Smooth muscle cell (in vitro differentiated cells): ENCODE results near the gene TANGO6. TPM values are rescaled to one million over a fixed set of nuclear protein-coding genes. Genes with fewer than 3 reads are reported as not detected.

Experiments used
- DNase-seq: peaks from one replicate; lab custom pipeline; 2025; ENCODE audit not compliant: unreplicated experiment; lab: John Stamatoyannopoulos, UW
- H2AFZ ChIP-seq: fragments of 200-600 bp; sonication (generic); 2 replicates; pipeline ENCODE4 v1.6.0; 2016; ENCODE audit warnings: antibody characterized with exemption, low read depth, mild to moderate bottlenecking
- H3F3A ChIP-seq: fragments of 200-600 bp; sonication (generic); 2 replicates; pipeline ENCODE4 v1.6.0; 2017; ENCODE audit warnings: antibody characterized with exemption, low read depth
- H3K27ac ChIP-seq: fragments of 200-600 bp; sonication (generic); 2 replicates; pipeline ENCODE4 v1.5.1; 2016; ENCODE audit warnings: low read depth, mild to moderate bottlenecking
- H3K27me3 ChIP-seq: fragments of 200-600 bp; sonication (generic); 2 replicates; pipeline ENCODE4 v1.6.1; 2016; ENCODE audit warnings: low read depth, mild to moderate bottlenecking
- H3K36me3 ChIP-seq: fragments of 200-600 bp; sonication (generic); 2 replicates; pipeline ENCODE4 v1.5.1; 2016; ENCODE audit warnings: low read depth
- H3K4me1 ChIP-seq: fragments of 200-600 bp; sonication (generic); 2 replicates; pipeline ENCODE4 v1.5.1; 2016; ENCODE audit warnings: low read depth
- H3K4me2 ChIP-seq: fragments of 200-600 bp; sonication (generic); 2 replicates; pipeline ENCODE4 v1.6.0; 2016; ENCODE audit warnings: mild to moderate bottlenecking
- H3K4me3 ChIP-seq: fragments of 200-600 bp; sonication (generic); 2 replicates; pipeline ENCODE4 v1.5.1; 2016; ENCODE audit warnings: mild to moderate bottlenecking
- H3K79me2 ChIP-seq: fragments of 200-600 bp; sonication (generic); 2 replicates; pipeline ENCODE4 v1.6.0; 2016; ENCODE audit warnings: low read depth, mild to moderate bottlenecking
- H3K9ac ChIP-seq: fragments of 200-600 bp; sonication (generic); 2 replicates; pipeline ENCODE4 v1.6.0; 2016; ENCODE audit warnings: low read depth
- H3K9me3 ChIP-seq: fragments of 200-600 bp; sonication (generic); replicated peaks from 2 replicates; pipeline ENCODE4 v1.5.1; 2016; ENCODE audit warnings: low read depth
- H4K20me1 ChIP-seq: fragments of 200-600 bp; sonication (generic); 2 replicates; pipeline ENCODE4 v1.6.0; 2016; ENCODE audit warnings: low read depth
- WGBS: methylation state at CpG from one replicate; pipeline ENCODE4 v1.1.7; 2016; ENCODE audit warnings: low lambda C conversion rate; 5-methylcytosine and 5-hydroxymethylcytosine counted together
- polyA plus RNA-seq: library from polyadenylated mRNA; unstranded; fragments of >200 nt; fragmentation: Nextera tagmentation; extraction: Ambion mirVana; gene quantifications from 2 replicates; pipeline ENCODE4 v1.2.1, GENCODE V29; 2016
- total RNA-seq: library from RNA; depleted of rRNA; stranded (reverse); fragments of >200 nt; gene quantifications from 2 replicates; pipeline ENCODE4 v1.2.3, GENCODE V29; 2014
- TF ChIP-seq, protein P1 (sequence below): fragments of 200-600 bp; sonication (generic); IDR thresholded peaks from 2 replicates; pipeline ENCODE4 v1.5.1; 2017; ENCODE audit warnings: borderline replicate concordance, mild to moderate bottlenecking, antibody characterized with exemption; ENCODE audit not compliant: insufficient read depth, poor library complexity, severe bottlenecking

TANGO6 gene
- total and polyA plus RNA-seq, 2 experiments from 2014 or later: 4.5 to 5.2 TPM

- no peaks in the 10 kb centered on the region for H3F3A ChIP-seq
- H3K4me3 ChIP-seq: no peak overlapping the region
- no peak overlapping the region for H3K27ac ChIP-seq
- no peak overlapping the region for H2AFZ ChIP-seq
- TF ChIP-seq, protein P1, sequence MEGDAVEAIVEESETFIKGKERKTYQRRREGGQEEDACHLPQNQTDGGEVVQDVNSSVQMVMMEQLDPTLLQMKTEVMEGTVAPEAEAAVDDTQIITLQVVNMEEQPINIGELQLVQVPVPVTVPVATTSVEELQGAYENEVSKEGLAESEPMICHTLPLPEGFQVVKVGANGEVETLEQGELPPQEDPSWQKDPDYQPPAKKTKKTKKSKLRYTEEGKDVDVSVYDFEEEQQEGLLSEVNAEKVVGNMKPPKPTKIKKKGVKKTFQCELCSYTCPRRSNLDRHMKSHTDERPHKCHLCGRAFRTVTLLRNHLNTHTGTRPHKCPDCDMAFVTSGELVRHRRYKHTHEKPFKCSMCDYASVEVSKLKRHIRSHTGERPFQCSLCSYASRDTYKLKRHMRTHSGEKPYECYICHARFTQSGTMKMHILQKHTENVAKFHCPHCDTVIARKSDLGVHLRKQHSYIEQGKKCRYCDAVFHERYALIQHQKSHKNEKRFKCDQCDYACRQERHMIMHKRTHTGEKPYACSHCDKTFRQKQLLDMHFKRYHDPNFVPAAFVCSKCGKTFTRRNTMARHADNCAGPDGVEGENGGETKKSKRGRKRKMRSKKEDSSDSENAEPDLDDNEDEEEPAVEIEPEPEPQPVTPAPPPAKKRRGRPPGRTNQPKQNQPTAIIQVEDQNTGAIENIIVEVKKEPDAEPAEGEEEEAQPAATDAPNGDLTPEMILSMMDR: no peak
- H3K9me3 ChIP-seq: no peaks in the 10 kb centered on the region
- WGBS: 99% methylated on average over 3 of the region's 3 CpGs
- H4K20me1 ChIP-seq: no peaks in the 10 kb centered on the region
- H3K27me3 ChIP-seq: no peaks in the 10 kb centered on the region
- no peaks in the 10 kb centered on the region for H3K4me1 ChIP-seq
- no peak for DNase-seq
- no peak overlapping the region for H3K9ac ChIP-seq
- H3K79me2 ChIP-seq: no peaks in the 10 kb centered on the region
- H3K36me3 ChIP-seq: no peaks in the 10 kb centered on the region
- H3K4me2 ChIP-seq: no peak overlapping the region
Observed at GRCh38 chr16:68889508-68890150, 46.3 kb downstream of the TANGO6 start.

DNA sequence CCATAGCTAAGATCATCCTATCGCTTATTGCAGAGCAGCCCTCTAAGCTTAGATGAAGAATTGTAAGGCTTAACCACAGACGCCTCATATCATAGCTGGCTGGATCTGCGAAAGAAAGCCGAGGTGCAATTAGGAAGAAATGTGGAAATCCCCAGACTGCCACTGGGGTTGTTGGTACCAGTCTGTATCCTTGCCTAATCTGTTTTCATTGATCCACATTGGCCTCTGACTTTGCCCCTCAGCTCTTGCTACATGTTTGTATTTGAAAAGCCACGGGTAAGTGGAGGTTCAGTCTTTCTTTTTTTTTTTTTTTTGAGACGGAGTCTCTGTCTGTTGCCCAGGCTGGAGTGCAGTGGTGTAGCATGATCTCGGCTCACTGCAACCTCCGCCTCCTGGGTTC lies 48.9 kb downstream of the TANGO6 start:
- 73% methylated on average over 6 of the region's 8 CpGs for WGBS
- no peaks in the 10 kb centered on the region for H3F3A ChIP-seq
- no peak overlapping the region for H3K4me2 ChIP-seq
- TF ChIP-seq, protein P1: no peak
- no peak overlapping the region for H3K4me3 ChIP-seq
- H2AFZ ChIP-seq: no peak overlapping the region
- no peaks in the 10 kb centered on the region for H3K79me2 ChIP-seq
- H3K27me3 ChIP-seq: no peaks in the 10 kb centered on the region
- H3K27ac ChIP-seq: no peak overlapping the region
- H3K9ac ChIP-seq: no peak overlapping the region
- no peaks in the 10 kb centered on the region for H3K4me1 ChIP-seq
- H3K36me3 ChIP-seq: no peaks in the 10 kb centered on the region
- H3K9me3 ChIP-seq: no peaks in the 10 kb centered on the region
- no peak for DNase-seq
- H4K20me1 ChIP-seq: no peaks in the 10 kb centered on the region

DNA sequence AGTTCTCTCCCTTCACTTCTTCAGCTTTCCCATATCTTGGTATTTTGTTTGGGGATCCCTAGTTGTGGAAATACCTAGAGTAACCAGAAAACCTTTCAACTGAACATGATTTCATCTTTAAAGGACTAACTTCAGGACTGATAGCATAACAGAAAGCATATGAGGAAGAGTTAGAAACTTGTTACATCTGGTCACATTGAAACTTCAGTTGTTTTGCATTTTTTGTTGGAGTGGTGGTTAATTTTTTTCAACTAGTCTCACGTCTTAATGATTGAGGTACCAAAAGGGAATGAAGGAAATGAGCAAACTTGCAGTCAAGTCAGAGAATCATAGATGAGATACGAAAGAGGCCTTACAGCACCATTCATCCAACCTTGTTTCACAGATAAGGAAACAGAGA lies 49.6 kb downstream of the TANGO6 start:
- 96% methylated on average over 2 of the region's 2 CpGs for WGBS
- Histone ChIP-seq H3K9me3 (no peaks in the 10 kb centered on the region), H3K27me3 (no peaks in the 10 kb centered on the region), H3K27ac (no peak overlapping the region), H3K36me3 (no peaks in the 10 kb centered on the region), H3K4me2 (no peak overlapping the region), H2AFZ (no peak overlapping the region), H3K79me2 (no peaks in the 10 kb centered on the region), H4K20me1 (no peaks in the 10 kb centered on the region), H3K4me3 (no peak overlapping the region), H3K9ac (no peak overlapping the region), H3F3A (no peaks in the 10 kb centered on the region), H3K4me1 (no peaks in the 10 kb centered on the region)
- TF ChIP-seq, protein P1: no peak
- DNase-seq: no peak
